HG03045 (cell line): ENCODE data around the gene BUD23.
A peak's percentile ranks its signal among the peaks of the same experiment; 100 is the strongest.
"Not testable (repeated sequence)": the region's sequence is repeated elsewhere in the genome, so short reads cannot be mapped to it uniquely, and the experiment has no call there.

ENCODE experiments used
- ATAC-seq: cut with Tn5 transposase; IDR thresholded peaks from one replicate; pipeline ENCODE4 v1.9.1; 2021; ENCODE audit warnings: mild to moderate bottlenecking, moderate library complexity; ENCODE audit not compliant: unreplicated experiment

Gene BUD23

DNA sequence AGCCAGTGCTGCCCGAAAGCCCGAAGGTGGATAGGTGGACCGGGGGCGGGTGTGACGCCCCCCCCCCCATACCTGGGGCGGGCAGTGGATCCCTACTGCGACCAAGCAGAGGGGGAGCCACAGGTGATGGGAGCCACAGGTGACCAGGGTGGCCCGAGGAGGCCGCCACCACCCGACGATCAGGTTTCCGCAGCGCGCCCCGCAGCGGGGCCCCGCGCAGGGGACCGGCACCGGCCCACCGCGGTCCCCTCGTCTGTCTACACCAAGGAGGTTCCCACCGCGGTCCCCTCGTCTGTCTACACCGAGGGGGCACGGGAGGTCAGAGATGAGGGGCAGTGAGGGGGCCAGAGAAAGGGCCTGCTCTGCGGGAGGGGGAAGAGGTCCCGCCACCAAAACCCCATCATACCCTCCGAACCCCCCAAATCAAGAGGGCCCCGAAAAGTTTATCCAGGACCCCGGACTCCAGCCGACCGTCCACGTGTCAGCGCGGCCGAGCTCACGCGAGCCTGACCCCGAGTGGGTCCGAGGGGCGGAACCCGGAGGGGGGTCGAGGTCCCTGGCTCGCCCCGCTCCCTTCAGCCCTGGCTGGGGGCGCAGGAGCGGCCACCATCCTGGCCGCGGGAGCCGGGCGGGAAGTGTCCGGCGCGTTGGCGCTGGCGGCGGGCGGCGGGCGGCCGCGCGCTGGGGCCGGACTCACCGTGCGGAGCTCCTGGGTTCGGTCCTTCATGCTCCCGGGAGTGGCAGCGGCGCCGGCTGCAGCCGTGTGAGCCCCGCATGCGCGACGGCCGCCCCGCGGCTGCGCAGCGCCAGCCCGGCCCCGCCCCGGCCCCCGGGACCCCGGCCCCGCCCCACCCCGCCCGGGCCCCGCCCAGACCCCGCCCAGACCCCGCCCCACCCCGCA lies 35.8 kb downstream of the BUD23 start, which contains the start of gene STX1A:
TSS of gene STX1A (minus strand) at position 765 of the 901 bp plus-strand sequence. CDS start at position 727, 38 bp downstream.
- ATAC-seq = peak; percentile 69

DNA sequence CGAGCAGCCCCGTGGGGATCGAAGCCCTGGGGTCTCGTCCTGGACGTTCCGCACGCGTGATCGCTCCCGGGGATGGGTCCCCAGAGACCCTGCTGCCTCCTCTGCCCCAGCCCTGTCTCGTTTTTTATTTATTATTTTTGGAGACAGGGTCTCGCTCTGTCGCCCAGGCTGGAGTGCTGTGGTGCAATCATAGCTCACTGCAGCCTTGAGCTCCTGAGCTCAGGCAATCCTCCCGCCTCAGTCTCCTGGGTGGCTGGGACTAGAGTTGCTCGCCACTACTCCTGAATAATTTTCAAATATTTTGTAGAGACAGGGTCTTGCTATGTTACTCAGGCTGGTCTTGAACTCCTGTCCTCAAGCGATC lies 36.4 kb downstream of the BUD23 start:
- ATAC-seq = no peak

DNA sequence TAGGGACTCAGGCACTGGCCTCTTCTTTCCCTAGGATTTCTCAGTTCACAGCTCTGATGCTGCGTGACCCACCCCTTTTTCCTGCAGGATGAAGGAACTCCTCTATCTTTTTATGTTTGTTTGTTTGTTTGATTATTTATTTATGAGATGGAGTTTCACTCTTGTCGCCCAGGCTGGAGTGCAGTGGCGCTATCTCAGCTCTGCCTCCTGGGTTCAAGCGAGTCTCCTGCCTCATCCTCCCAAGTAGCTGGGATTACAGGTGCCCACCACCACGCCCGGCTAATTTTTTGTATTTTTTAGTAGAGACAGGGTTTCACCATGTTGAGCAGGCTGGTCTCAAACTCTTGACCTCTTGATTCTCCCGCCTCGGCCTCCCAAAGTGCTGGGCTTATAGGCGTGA lies 37.0 kb downstream of the BUD23 start:
- not testable (repeated sequence) for ATAC-seq

DNA sequence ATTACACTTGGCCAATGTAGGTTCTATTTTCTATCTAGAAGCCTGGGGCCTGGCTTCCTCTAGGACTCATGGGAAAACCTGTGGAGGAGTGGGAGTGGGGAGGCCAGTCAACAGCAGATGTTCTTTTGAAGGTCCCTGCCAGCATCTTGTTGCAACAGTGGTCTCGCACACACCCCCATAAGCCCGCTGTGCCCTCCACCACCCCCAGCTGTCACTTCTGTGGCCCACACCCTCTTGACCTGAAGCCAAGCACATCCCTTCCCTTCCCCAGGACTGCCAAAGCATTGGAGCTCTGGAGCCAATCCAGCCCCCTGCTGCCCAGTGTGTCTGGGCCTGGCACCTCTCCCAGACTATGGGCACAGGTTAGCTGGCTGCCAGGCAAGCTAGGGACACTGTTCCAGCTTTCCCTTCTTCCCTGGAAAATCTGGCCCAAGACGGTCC lies 38.0 kb downstream of the BUD23 start:
- no peak for ATAC-seq

GRCh38 chr7:73722182-73722581 lies 38.8 kb downstream of the BUD23 start:
- not testable (repeated sequence) for ATAC-seq

- ATAC-seq = no peak
Observed at GRCh38 chr7:73722785-73723184, 39.4 kb downstream of the BUD23 start.

DNA sequence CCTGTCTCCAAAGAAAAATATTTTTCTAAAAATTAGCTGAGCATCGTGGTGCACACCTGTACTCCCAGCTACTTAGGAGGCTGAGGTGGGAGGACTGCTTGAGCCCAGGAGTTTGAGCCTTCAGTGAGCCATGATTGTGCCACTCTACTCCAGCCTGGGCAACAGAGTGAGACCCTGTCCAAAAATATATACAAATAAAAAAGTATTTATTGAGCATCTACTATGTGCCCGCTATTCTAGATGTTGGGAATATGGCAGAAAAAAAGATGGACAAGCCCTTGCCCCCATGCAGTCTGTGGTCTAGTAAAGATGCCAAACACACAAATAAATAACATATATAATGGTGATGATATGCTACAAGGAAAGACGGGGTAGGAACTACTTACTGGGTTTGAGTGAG lies 40.4 kb downstream of the BUD23 start:
- ATAC-seq = no peak

DNA sequence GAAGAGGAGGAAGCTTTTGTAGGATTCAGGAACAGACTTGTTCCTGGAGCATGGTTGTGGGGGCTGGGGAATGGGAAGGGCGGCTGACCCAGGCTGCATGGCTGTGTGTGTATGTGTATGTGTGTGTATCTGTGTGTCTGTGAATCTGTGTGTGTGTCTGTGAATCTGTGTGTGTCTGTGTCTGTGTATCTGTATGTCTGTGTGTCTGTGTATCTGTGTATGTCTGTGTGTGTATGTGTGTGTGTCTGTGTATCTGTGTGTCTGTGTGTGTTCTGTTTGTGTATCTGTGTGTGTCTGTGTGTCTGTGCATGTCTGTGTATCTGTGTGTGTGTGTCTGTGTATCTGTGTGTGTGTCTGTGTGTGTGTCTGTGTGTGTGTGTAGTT lies 42.7 kb downstream of the BUD23 start:
- peak; percentile 24 for ATAC-seq

GRCh38 chr7:73727952-73728351 lies 44.6 kb downstream of the BUD23 start:
- ATAC-seq = no peak

- no peak for ATAC-seq
Observed at GRCh38 chr7:73728551-73728950, 45.2 kb downstream of the BUD23 start.

GRCh38 chr7:73730485-73730884 lies 47.1 kb downstream of the BUD23 start:
- no peak for ATAC-seq

- no peak for ATAC-seq
Observed at GRCh38 chr7:73732397-73732796, 49.0 kb downstream of the BUD23 start.

DNA sequence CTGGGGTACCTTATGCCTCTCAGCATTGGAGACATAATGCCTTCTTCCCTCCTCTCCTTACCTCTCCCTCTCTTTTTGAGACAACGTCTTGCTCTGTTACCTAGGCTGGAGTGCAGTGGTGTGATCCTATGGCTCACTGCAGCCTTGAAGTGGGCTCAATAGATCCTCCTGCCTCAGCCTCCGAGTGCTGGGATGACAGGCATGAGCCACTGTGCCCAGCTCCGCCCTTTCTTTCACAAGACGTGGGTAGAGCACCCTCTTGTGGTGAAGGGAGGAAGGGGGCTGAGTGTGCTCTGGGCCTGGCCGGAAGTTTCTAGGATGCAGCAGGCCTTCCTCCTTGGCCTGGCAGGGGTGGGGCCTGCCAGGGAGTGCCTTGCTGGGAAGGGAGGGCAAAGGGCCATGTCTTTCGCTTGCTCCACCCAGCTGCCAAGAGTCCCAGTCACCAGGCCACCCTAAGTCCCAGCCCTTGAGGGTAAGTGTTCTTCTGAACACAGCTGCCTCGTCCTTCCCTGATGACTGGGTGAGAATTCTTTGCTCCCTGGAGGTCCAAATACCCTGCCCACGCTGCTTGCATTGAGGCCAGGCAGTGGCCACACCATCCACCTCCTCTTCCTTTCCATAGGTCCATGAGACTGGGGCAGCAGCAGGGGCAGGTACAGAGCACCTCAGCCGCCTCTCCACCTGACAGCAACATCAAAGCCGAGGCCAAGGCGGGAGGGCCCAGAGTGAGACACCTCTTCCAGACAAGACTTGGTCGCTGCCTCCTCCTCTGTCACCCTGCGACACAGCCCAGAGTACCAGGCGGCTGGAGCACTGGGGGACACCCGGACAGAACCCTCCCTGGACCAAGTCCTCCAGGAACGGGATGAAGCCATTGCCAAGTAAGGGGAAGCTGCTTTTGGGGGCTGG lies 51.5 kb downstream of the BUD23 start:
- ATAC-seq = peak; percentile 41

DNA sequence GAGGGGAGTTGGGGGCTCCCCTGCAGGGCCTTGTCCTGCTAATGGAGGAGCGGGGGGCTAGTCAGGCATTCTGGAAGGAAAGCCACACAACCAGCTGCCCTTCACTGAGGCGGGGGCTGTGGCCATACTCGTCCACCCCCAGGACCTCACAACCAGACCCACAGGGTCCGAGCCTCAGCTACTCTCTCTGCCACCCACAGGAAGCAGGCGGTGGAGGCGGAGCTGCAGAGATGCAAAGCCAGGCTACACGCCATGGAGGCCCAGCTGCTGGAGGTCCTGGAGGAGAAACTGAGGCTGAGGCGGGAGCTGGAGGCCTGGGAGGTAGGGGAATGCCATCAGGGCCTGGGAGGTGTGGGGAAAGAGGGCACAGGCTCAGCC lies 52.1 kb downstream of the BUD23 start:
- ATAC-seq = no peak

DNA sequence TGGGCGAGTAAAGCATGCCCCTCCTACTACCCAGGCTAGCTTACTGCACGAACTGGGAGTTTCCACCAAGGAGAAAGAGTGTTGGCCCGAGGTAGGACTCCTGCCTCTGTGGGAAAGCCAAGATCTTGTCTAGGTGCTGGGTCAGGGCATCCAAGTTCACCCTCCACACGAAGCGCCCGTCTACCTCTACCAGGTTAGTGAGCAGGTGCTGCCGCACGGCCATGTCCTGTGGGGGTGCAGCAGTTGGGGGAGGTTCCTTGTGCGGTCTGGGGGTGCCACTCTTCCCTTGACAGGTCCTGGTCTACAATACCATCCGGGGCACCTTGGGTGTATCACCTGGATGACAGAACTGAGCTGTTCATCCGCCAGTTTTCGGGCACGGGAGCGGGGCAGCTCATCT lies 53.5 kb downstream of the BUD23 start:
- no peak for ATAC-seq

DNA sequence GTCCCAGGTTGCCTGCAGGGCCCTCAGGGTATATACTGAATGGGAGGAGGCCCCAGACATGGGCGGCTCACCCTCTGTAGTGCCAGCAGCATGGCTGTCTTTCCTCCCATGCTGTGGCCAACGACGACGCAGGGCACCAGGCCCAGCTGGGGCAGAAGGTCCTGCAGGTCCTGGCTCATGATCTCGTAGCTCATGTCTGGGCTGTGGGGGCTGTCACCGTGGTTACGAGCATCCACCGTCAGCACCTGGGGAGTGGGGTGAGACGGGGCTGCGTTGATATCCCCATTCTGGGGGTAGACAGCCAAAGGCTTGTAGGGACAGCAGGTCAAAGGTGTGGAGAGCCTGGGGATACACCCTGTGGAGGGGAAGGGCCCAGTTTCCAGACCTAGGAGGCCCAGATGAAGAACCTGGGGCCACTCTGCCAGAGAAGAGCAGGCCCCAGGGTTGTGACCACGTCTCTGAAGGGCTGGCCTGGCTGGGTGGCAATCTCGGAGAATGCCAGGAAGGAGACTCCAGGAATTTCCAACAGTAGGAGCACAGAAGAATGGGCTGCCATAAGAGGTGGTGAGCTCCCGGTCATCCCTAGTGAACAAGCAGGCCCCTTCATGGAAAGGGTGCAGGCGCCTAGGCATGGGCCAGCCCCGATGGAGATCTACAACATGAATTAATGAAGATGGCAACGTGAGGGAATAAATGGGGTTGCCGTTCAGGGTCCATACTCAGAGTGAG lies 54.3 kb downstream of the BUD23 start:
- no peak for ATAC-seq

DNA sequence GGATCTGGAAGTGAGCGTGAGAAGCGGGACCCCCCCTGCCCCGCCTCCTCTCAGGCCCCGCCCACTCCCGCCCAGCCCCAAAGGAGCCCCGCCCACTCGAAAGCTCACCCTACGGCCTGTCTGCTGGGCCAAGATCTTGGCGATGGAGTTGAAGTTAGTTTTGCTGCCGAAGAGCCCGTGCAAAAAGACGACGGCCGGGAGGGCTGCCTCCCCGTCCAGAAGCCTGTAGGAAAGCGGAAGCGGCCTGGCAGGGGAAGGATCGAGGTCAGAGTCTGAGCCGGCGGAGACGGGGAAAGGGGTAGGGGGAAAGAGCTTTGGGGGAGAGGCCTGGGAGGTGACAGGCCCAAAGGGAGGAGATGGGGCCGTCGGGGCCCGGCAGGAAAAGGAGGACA lies 54.8 kb downstream of the BUD23 start:
- ATAC-seq = no peak

GRCh38 chr7:73738612-73739386 lies 55.4 kb downstream of the BUD23 start, which contains the start of gene ABHD11:
TSS of gene ABHD11 (minus strand) at chr7:73738802. CDS start at chr7:73738770, 32 bp downstream.
- ATAC-seq = peak; percentile 84

DNA sequence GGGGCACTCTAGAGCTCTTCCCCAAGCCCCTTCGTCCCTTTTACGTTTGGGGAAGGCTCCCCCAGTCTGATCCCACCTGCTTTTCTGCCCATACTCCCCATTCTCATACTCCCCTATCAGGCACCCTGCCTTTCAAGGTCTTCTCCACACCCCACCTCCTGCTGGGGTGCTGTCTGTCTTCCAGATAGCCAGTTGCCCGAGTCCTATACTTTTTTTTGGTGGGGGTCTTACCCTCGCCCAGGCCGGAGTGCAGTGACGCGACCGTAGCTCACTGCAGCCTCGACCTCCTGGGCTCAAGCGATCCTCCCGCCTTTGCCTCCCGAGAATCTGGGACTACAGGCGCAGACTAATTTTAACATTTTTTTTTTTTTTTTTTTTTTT lies 56.0 kb downstream of the BUD23 start:
- no peak for ATAC-seq

DNA sequence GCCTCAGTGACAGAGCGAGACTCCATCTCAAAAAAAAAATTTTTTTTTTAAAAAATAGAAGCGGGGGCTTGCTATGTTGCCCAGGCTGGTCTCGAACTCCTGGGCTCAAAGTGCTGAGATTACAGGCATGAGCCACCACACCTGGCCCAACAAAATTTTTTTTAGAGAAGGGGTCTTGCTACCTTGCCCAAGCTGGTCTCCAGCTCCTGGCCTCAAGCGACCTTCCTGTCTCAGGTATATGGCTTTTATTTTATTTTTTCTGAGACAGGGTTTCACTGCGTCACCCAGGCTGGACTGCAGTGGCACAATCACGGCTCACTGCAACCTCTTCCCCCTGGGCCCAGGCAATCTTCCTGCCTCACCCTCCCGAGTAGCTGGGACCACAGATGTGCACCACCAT lies 56.8 kb downstream of the BUD23 start:
- no peak for ATAC-seq
